Measurements from ENCODE around the gene LHFPL5.

The LHFPL5 gene

GRCh38 chr6:35804996-35805736 lies at the start of gene LHFPL5:
LHFPL5 (plus strand) TSS chr6:35805352; CDS start chr6:35805671, 319 bp downstream.
- H4K20me1 ChIP-seq (ENCODE audit: insufficient read depth, low read length), result no peaks in the 10 kb centered on the region
- no peaks in the 10 kb centered on the region for H3K36me3 ChIP-seq (replicated peaks; ENCODE audit: low read depth, low read length)
- H3K4me3 ChIP-seq (ENCODE audit: low read length), result no peak within 1 kb of the TSS
- H3K79me2 ChIP-seq (ENCODE audit: low read length), result no peaks in the 10 kb centered on the region
- H3K9ac ChIP-seq (ENCODE audit: low read length), result no peak within 1 kb of the TSS
- 0 out of 2 replicates have a peak, but pooled peaks cover 2% of the 10 kb centered on the region for H3K27me3 ChIP-seq (ENCODE audit: low read depth, low read length)
- no peaks in the 10 kb centered on the region for H3K4me1 ChIP-seq (ENCODE audit: low read length)
- TF ChIP-seq CTCF (IDR thresholded peaks at IDR 0.05; ENCODE audit: low read depth, low read length) (no peak), EZH2phosphoT487 (IDR thresholded peaks at IDR 0.05; ENCODE audit: low read depth) (no peak)
- peak within 1 kb of the TSS; percentile 19; the same call in 1 of the 2 replicates for H3K4me2 ChIP-seq (ENCODE audit: low read length)
- no peak within 1 kb of the TSS for H2AFZ ChIP-seq (ENCODE audit: low read depth, low read length)
- H3K9me3 ChIP-seq (ENCODE audit: insufficient read depth, low read length), result no peaks in the 10 kb centered on the region
- H3K27ac ChIP-seq (ENCODE audit: low read length), result no peak within 1 kb of the TSS

- Histone ChIP-seq H3K9ac (ENCODE audit: low read length) (no peak overlapping the region), H3K4me3 (ENCODE audit: low read length) (0 out of 2 replicates have a peak overlapping the region, but pooled peaks have one; percentile 14), H3K4me1 (ENCODE audit: low read length) (peaks cover 22% of the 10 kb centered on the region), H3K27me3 (ENCODE audit: low read depth, low read length) (no peaks in the 10 kb centered on the region), H3K79me2 (ENCODE audit: low read length) (no peaks in the 10 kb centered on the region), H3K4me2 (ENCODE audit: low read length) (peak overlapping the region; percentile 29), H2AFZ (ENCODE audit: low read depth, low read length) (peak overlapping the region; percentile 16; the same call in 1 of the 2 replicates), H3K9me3 (ENCODE audit: insufficient read depth, low read length) (peaks cover 15% of the 10 kb centered on the region), H4K20me1 (ENCODE audit: insufficient read depth, low read length) (no peaks in the 10 kb centered on the region), H3K27ac (ENCODE audit: low read length) (peak overlapping the region; percentile 9; the same call in 1 of the 2 replicates), H3K36me3 (replicated peaks; ENCODE audit: low read depth, low read length) (peaks cover 6% of the 10 kb centered on the region)
- TF ChIP-seq EZH2phosphoT487 (IDR thresholded peaks at IDR 0.05; ENCODE audit: low read depth) (no peak), CTCF (IDR thresholded peaks at IDR 0.05; ENCODE audit: low read depth, low read length) (peak; percentile 53)
Measured at GRCh38 chr6:35757456-35758123, 47.6 kb upstream of the LHFPL5 start.

- peak overlapping the region; percentile 29 for H3K4me2 ChIP-seq (ENCODE audit: low read length)
- H4K20me1 ChIP-seq (ENCODE audit: insufficient read depth, low read length), result no peaks in the 10 kb centered on the region
- peaks cover 22% of the 10 kb centered on the region for H3K4me1 ChIP-seq (ENCODE audit: low read length)
- peak overlapping the region; percentile 3; the same call in 1 of the 2 replicates for H3K4me3 ChIP-seq (ENCODE audit: low read length)
- H2AFZ ChIP-seq (ENCODE audit: low read depth, low read length), result no peak overlapping the region
- TF ChIP-seq EZH2phosphoT487 (IDR thresholded peaks at IDR 0.05; ENCODE audit: low read depth) (no peak), CTCF (IDR thresholded peaks at IDR 0.05; ENCODE audit: low read depth, low read length) (no peak)
- H3K9ac ChIP-seq (ENCODE audit: low read length), result no peak overlapping the region
- peaks cover 17% of the 10 kb centered on the region for H3K27me3 ChIP-seq (ENCODE audit: low read depth, low read length)
- peaks cover 15% of the 10 kb centered on the region for H3K9me3 ChIP-seq (ENCODE audit: insufficient read depth, low read length)
- peaks cover 6% of the 10 kb centered on the region for H3K36me3 ChIP-seq (replicated peaks; ENCODE audit: low read depth, low read length)
- H3K79me2 ChIP-seq (ENCODE audit: low read length), result no peaks in the 10 kb centered on the region
- peak overlapping the region; percentile 28 for H3K27ac ChIP-seq (ENCODE audit: low read length)
Measured at GRCh38 chr6:35759426-35759825, 45.7 kb upstream of the LHFPL5 start.

- Histone ChIP-seq H3K9me3 (ENCODE audit: insufficient read depth, low read length) (0 out of 2 replicates have a peak, but pooled peaks cover under 1% of the 10 kb centered on the region), H3K4me1 (ENCODE audit: low read length) (peaks cover 10% of the 10 kb centered on the region), H2AFZ (ENCODE audit: low read depth, low read length) (no peak overlapping the region), H3K27ac (ENCODE audit: low read length) (no peak overlapping the region), H3K79me2 (ENCODE audit: low read length) (no peaks in the 10 kb centered on the region), H3K4me2 (ENCODE audit: low read length) (no peak overlapping the region), H3K9ac (ENCODE audit: low read length) (no peak overlapping the region), H3K4me3 (ENCODE audit: low read length) (no peak overlapping the region), H3K36me3 (replicated peaks; ENCODE audit: low read depth, low read length) (no peaks in the 10 kb centered on the region), H4K20me1 (ENCODE audit: insufficient read depth, low read length) (no peaks in the 10 kb centered on the region), H3K27me3 (ENCODE audit: low read depth, low read length) (peaks cover 19% of the 10 kb centered on the region)
- no peak for TF ChIP-seq EZH2phosphoT487 (IDR thresholded peaks at IDR 0.05; ENCODE audit: low read depth)
- TF ChIP-seq CTCF (IDR thresholded peaks at IDR 0.05; ENCODE audit: low read depth, low read length), result no peak
Measured at GRCh38 chr6:35765739-35766138, 39.4 kb upstream of the LHFPL5 start.
